Stimulated activated CD8-positive, alpha-beta memory T cell treated with anti-CD3 and anti-CD28 coated beads, Interleukin-4, amount 100 ng/mL, for 48 hours (primary cell): ENCODE measurements around the gene LIN37.
"Not testable (repeated sequence)": the region's sequence is repeated elsewhere in the genome, so short reads cannot be mapped to it uniquely, and the experiment has no call there.

ENCODE experiments used
- DNase-seq: peaks from one replicate; pipeline ENCODE4 v3.0.0-alpha.2; 2020

Gene LIN37

GRCh38 chr19:35720163-35720524 lies 28.2 kb upstream of the LIN37 start:
- no peak for DNase-seq

DNA sequence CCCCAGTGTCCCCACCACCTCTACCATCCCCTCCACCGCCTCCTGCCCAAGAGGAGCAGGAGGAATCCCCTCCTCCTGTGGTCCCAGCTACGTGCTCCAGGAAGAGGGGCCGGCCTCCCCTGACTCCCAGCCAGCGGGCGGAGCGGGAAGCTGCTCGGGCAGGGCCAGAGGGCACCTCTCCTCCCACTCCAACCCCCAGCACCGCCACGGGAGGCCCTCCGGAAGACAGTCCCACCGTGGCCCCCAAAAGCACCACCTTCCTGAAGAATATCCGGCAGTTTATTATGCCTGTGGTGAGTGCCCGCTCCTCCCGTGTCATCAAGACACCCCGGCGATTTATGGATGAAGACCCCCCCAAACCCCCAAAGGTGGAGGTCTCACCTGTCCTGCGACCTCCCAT lies 27.7 kb upstream of the LIN37 start:
- no peak for DNase-seq

DNA sequence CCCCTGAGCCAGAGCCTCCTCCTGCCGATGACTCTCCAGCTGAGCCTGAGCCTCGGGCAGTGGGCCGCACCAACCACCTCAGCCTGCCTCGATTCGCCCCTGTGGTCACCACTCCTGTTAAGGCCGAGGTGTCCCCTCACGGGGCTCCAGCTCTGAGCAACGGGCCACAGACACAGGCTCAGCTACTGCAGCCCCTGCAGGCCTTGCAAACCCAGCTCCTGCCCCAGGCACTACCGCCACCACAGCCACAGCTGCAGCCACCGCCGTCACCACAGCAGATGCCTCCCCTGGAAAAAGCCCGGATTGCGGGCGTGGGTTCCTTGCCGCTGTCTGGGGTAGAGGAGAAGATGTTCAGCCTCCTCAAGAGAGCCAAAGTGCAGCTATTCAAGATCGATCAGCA lies 27.0 kb upstream of the LIN37 start:
- DNase-seq, result no peak

DNA sequence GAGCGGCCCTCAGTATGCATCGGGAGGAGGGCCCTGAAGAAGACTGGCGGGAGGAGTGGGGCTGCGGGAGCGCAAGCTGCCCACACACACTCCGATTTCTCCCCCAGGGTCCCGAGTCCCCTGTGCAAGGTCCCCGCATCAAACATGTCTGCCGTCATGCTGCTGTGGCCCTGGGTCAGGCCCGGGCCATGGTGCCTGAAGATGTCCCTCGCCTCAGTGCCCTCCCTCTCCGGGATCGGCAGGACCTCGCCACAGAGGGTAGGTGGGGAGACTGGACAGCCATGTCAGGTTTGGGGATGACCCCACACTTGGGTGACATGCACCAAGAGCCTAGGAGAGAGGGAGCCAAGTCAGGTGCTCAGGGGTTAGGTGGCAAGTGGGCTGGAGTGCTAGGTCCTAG lies 25.9 kb upstream of the LIN37 start:
- DNase-seq, result no peak

DNA sequence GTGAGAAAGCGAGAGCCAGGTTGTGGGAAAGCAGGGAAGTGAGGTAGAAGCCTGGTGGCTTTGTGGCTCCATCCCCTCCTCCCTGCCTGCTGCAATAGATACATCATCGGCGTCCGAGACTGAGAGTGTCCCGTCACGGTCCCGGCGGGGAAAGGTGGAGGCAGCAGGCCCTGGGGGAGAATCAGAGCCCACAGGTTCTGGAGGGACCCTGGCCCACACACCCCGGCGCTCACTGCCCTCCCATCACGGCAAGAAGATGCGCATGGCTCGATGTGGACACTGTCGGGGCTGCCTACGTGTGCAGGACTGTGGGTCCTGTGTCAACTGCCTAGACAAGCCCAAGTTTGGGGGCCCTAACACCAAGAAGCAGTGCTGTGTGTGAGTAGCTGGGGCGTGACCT lies 25.5 kb upstream of the LIN37 start:
- no peak for DNase-seq

DNA sequence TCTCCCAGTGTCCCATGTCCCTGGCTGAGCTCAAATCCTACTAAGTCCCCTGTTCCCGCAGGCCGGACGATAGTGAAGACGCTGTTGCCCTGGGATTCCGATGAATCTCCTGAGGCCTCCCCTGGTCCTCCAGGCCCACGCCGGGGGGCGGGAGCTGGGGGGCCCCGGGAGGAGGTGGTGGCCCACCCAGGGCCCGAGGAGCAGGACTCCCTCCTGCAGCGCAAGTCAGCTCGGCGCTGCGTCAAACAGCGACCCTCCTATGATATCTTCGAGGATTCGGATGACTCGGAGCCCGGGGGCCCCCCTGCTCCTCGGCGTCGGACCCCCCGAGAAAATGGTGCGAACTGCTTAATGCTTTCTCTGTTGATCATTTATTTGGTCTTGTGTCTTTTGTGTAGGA lies 24.7 kb upstream of the LIN37 start:
- no peak for DNase-seq

DNA sequence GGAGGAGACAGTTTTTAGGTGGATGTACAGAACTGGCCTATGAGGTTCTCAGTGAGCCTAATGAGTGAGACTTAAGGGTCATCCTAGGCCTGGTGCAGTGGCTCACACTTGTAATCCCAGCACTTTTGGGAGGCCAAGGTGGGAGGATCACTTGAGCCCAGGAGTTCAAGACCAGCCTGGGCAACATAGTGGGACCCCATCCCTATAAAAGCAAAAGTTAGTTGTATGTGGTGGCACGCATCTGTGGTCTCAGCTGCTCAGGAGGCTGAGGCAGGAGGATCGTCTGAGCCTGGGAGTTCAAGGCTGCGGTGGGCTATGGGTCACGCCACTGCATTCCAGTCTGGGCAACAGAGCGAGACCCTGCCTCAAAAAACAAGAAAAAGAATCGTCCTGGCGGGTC lies 24.2 kb upstream of the LIN37 start:
- DNase-seq, result not testable (repeated sequence)

DNA sequence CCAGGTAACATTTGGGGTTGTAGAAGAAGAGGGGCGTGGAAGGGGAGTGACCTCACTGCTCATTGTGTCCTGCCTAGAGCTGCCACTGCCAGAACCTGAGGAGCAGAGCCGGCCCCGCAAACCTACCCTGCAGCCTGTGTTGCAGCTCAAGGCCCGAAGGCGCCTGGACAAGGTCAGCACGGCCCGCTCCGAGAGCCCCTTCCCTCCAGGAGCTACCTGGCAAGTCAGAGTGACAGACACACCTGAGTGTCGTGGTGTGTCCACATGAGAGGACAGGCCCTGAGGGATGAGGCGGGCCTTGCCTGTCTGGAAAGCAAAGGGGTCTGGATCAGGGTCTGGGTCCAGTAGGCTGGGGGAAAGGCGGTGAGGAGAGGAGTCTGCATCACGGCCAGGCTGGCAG lies 23.8 kb upstream of the LIN37 start:
- DNase-seq, result no peak

GRCh38 chr19:35725216-35725861 lies 23.0 kb upstream of the LIN37 start:
- DNase-seq, result no peak

GRCh38 chr19:35727053-35727955 lies 21.1 kb upstream of the LIN37 start:
- DNase-seq, result no peak

DNA sequence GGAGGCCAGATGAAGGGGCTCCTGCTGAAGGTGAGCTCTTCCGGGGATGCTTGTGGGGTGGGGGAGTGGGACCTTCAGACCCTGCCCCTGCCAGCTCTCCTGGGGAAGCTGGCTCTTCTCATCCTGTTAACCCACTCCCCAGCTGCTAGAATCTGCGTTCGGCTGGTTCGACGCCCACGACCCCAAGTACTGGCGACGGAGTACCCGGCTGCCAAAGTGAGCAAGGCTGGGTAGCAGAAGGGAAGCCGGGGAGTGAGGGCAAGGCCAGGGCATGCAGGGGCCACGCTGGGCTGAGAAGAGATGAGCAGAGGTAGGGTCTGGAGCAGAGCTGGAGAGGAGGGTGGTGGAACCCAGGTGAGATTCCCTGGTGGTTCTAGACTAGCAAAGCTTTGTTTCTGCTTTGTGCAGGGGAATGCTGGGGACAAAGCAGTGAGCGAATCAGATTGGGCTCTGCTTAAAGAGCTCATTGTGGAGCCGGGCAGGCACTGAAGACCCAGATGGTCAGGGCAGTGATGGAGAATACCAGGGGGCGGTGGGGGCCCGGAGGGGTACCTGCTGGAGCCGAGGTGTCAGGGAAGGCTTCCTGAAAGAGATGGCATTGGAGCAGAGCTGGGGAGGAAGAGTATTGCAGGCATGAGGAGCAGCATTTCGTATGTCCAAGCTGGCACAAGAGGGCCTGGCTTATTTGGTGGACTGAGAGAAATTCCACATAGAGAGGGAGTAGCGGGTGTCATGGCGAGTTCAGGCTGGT lies 20.2 kb upstream of the LIN37 start:
- no peak for DNase-seq

GRCh38 chr19:35729021-35729420 lies 19.4 kb upstream of the LIN37 start:
- DNase-seq, result no peak

- DNase-seq, result no peak
Measured at GRCh38 chr19:35729763-35730162, 18.6 kb upstream of the LIN37 start.

DNA sequence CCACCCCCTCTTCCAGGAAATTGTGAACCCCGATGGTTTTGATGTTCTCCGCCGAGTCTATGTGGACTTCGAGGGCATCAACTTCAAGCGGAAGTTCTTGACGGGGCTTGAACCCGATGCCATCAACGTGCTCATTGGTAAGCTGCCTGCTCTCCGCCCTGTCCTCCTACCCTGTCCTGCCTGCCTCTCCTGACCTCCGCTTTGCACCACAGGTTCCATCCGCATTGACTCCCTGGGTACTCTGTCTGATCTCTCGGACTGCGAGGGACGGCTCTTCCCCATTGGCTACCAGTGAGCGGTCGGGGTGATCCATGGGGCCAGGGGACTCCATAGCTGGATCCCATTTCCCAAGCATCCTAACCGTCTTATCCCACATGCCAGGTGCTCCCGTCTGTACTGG lies 18.1 kb upstream of the LIN37 start:
- no peak for DNase-seq

- no peak for DNase-seq
Measured at GRCh38 chr19:35731353-35731752, 17.0 kb upstream of the LIN37 start.

DNA sequence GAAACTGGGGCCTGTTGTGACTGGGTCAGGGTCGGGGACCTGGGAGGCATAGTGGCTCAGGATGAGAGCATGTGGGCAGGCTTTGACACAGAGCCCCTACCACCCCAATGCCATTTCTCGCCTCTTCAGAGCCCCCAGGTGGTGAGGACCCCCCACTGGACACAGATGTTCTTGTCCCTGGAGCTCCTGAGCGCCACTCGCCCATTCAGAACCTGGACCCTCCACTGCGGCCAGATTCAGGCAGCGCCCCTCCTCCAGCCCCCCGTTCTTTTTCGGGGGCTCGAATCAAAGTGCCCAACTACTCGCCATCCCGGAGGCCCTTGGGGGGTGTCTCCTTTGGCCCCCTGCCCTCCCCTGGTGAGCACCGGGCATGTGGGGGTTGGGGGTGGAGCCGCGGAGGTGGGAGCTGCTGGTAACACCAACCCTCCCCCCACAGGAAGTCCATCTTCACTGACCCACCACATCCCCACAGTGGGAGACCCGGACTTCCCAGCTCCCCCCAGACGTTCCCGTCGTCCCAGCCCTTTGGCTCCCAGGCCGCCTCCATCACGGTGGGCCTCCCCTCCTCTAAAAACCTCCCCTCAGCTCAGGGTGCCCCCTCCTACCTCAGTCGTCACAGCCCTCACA lies 16.5 kb upstream of the LIN37 start:
- no peak for DNase-seq

DNA sequence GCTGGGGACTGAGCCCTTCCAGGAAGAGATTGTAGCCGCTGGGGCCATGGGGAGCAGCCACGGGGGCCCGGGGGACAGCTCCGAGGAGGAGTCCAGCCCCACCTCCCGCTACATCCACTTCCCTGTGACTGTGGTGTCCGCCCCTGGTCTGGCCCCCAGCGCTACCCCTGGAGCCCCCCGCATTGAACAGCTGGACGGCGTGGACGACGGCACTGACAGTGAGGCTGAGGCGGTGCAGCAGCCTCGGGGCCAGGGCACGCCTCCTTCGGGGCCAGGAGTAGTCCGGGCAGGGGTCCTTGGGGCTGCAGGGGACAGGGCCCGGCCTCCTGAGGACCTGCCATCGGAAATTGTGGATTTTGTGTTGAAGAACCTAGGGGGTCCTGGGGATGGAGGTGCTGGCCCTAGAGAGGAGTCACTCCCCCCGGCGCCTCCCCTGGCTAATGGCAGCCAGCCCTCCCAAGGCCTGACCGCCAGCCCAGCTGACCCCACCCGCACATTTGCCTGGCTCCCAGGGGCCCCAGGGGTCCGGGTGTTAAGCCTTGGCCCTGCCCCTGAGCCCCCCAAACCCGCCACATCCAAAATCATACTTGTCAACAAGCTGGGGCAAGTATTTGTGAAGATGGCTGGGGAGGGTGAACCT lies 15.7 kb upstream of the LIN37 start:
- no peak for DNase-seq

- DNase-seq, result no peak
Measured at GRCh38 chr19:35733180-35734125, 14.9 kb upstream of the LIN37 start.

DNA sequence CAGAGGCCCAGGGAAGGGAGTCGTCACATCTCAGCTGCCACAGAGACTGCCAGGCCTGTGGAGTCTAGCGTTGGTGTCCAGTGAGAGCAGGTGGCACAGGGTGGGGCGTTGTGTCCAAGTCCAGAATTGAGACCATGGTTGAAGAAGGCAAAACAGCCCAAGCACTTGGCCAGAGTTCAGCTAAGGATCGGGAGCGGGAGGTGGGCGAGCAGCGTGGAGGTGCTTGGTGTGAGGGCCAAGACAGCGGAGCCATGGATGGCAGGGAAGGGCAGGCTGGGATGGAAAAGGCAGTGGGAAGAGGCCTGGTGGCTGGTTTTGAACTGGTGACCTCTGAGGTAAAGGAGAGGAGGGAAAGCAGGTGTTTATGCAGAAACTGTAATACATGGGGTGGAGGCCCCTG lies 14.1 kb upstream of the LIN37 start:
- DNase-seq, result no peak

DNA sequence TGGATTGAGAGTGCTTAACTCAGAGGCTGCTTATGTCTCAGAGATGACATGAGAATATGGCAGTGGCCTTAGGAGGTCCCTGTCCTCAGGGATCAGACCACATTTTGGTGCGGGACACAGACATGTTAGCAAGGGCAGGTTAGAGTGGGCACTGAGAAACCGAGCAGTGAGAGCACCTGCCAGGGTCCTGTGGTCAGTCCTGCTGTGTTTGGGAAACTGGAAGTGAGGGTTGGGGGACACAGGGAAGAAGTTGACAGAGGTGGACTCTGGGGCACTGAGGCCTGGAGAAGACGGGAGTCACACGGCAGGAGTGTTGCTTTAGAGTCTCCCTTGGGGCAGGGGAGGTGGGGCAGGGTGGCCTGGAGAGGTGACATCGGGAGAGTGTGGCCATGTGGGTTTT lies 13.5 kb upstream of the LIN37 start:
- no peak for DNase-seq
